NCI-H526 (cell line): ENCODE results near the gene MACROD2.

Source experiments
- DNase-seq, 2 experiments: peaks; one replicate each; lab custom pipeline; 2025; lab: John Stamatoyannopoulos, UW

MACROD2 gene

DNA sequence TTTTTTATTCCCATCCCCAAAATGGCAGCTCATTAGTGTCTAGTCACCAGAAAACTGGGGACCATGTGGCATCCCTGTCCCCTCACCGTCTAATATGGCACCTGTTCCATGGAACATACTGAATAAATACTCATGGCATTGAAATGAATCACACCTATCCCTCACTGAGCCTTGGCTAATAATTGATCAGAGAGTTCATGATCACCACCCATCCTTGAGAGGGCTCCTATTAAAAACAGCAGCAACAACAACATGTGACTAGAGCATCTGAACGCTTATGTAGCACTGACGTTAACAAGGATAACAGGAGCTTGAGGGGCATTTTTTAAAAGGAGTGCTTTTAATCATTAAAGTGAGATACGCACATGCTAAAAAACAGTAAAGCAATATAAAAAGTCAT, 1453.7 kb downstream of the MACROD2 start:
- DNase-seq = no peak

DNA sequence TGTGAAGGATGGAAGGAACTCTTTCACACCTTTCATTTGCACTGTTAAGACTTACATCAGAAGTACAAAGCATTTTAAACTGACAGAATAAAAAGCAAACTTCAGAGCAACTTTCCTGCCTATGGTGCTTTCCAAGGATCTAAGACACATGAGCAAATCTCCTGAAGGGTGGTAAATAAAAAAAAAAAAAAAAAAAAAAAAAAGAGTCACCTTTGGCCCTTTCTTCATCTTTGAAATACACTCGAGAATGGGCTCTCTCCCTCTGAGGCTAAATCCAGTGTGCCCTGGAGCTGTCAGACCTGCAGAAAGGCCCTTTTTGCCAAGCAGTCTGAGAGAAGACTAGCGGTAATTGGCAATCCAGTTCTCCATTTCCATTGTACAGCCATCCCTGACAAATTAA, 1455.9 kb downstream of the MACROD2 start:
- DNase-seq = no peak

- no peak for DNase-seq
Observed at GRCh38 chr20:15455279-15455678, 1460.0 kb downstream of the MACROD2 start.

GRCh38 chr20:15461938-15462337, 1466.6 kb downstream of the MACROD2 start:
- no peak for DNase-seq

DNA sequence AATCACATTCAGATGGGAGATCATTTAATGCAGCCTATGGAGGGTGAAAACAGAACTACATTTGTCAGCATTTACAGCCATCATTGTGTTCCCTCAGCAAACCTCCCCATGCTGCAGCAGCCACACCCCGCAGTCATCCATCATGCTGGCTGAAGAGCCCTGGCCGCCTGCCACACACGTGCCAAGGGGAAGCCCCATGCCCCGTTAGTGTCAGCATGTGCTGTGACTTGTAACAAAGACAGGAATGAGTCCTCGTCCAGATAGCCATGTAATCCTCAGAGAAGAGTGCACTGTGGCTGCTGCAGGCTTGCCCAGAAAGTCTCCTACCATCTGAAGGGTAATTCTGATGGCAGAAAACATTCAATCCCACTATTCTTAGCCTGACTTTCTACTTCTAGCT, 1480.2 kb downstream of the MACROD2 start:
- DNase-seq = peak in 1 of 2 experiments; percentile 48

GRCh38 chr20:15476186-15476585, 1480.9 kb downstream of the MACROD2 start:
- DNase-seq = no peak

DNA sequence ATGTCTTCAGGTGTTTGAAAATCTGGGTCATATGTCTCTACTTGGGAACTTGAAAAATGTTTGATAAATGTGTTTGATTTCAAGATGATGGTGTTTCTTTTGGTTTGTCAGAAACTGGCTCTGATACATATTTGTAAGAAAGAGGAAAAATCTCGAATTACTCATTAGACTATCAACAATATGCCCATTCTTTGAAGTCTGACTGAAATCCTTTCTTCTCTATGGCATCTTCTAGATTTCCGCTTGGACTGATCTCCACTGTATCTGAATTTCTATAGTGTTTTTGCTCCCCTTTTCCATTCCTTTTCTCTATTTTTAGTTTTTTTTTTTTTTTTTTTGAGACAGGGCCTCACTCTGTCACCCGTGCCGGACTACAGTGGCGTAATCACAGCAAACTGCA, 1481.5 kb downstream of the MACROD2 start:
- DNase-seq = no peak

DNA sequence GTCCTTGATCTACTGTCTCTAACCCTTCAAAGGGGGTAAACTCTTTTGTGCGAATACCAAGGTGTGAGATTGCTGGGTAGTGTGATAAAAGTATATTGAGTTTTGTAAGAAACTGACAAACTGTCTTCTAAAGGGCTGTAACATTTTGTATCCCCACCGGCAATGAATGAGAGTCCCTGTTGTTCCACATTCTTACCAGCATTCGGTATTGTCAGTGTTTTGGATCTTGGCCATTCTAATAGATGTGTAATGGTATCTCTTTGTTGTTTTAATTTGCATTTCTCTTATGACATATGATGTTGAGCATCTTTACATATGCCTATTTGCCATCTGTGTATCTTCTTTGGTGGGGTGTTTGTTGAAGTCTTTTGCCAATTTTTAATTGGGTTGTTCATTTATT, 1487.2 kb downstream of the MACROD2 start:
- DNase-seq = peak in 1 of 2 experiments; percentile 4

DNA sequence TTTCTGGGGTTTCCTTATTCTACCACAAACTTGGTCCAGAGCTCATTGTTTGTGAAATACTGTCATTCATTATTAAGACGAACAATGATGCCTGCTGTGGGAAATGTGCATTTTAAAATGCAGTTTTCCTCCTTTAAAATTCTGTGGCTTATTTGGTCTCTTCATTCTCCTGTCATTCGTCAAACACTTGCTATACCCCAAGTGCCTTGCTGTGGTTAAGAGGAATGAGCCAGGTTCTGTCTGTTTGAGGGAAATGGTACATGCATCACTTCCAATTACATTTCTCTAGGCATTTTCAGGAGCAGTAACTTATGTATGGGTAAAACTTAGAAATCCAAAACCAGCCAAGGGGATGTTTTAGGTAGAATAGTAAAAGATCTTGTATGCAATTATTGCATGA, 1490.2 kb downstream of the MACROD2 start:
- DNase-seq = no peak

DNA sequence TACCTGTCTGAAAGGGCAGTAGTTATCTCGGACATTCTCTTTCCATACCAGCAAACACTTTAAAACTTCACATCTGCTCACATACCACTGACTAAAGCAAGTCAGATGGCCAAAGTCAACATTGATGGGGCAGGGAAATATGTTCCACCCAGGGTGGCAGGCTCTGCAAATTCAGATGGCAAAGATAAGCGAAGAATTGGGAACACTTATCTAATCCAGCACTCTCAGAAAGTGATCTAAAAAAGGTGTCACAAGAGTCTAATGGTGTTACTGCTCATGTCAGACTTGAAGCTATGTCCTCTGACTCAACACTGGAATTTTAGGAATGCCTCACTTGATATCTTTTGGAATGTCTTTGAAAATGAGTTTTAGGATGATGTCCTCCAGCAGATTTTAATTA, 1491.7 kb downstream of the MACROD2 start:
- DNase-seq = no peak

- no peak for DNase-seq
Observed at GRCh38 chr20:15487682-15488081, 1492.4 kb downstream of the MACROD2 start.

- DNase-seq = peak in 1 of 2 experiments; percentile 4
Observed at GRCh38 chr20:15491575-15491974, 1496.3 kb downstream of the MACROD2 start.

- DNase-seq = no peak
Observed at GRCh38 chr20:15494851-15495250, 1499.5 kb downstream of the MACROD2 start.

- DNase-seq = no peak
Observed at GRCh38 chr20:15496501-15497039, 1501.3 kb downstream of the MACROD2 start.

- no peak for DNase-seq
Observed at GRCh38 chr20:15498926-15499325, 1503.6 kb downstream of the MACROD2 start.

DNA sequence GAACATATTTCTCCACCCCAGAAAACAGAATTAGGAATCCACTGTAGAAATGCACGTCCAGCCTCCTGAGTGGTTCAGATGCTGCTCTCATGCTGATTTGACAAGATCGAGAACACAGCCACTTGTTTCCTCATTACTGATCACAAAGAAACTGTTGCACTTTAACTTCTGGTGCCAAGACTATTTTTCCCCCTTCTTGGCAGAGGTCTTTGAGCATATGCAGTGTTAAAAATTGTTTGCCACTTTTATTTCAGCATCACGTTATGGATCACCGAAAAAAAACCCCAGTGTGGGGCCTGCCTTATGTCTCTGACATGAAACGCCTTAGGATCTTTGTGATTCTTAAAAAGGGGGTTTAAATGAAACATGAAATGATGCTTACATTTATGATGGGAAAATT, 1511.0 kb downstream of the MACROD2 start:
- DNase-seq = no peak

DNA sequence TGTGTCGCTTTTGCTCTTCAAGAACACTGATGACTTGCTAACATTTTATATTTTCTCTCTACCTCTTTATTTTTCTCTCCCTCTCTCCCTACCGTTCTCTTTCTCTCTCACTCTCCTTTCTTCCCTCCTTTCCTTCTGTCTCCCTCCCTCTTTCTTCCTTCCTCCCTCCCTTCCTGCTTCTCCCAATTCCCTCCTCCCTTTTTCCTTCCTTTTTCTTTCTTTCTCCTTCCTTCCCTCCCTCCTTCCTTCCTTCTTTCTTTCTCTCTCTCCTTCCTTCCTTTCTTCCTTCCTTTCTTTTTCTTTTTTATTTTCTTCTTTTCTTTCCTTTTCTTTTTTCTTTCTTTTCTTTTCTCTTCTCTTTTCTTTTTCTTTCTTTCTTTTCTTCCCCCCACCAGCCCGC, 1511.8 kb downstream of the MACROD2 start:
- DNase-seq = no peak

GRCh38 chr20:15511551-15511950, 1516.2 kb downstream of the MACROD2 start:
- no peak for DNase-seq

GRCh38 chr20:15512916-15513315, 1517.6 kb downstream of the MACROD2 start:
- DNase-seq = no peak

- DNase-seq = no peak
Observed at GRCh38 chr20:15515691-15516090, 1520.4 kb downstream of the MACROD2 start.

GRCh38 chr20:15520930-15521524, 1525.7 kb downstream of the MACROD2 start:
- no peak for DNase-seq

GRCh38 chr20:15523400-15523799, 1528.1 kb downstream of the MACROD2 start:
- DNase-seq = no peak

GRCh38 chr20:15528391-15529111, 1533.2 kb downstream of the MACROD2 start:
- DNase-seq = no peak

- no peak for DNase-seq
Observed at GRCh38 chr20:15535863-15536262, 1540.5 kb downstream of the MACROD2 start.
